GM06990 (cell line): ENCODE measurements around the gene TAF13.

ENCODE experiments used
- DNase-seq: peaks from one replicate; pipeline ENCODE4 v3.0.0-alpha.2; 2011; ENCODE audit not compliant: insufficient read length; ENCODE audit errors: extremely low read depth
- H3K27me3 ChIP-seq: replicated peaks from 2 replicates; pipeline ENCODE4 v1.6.0; 2011; ENCODE audit warnings: low read length; ENCODE audit not compliant: control insufficient read depth, insufficient read depth
- H3K36me3 ChIP-seq: 2 replicates; pipeline ENCODE4 v1.5.1; 2011; ENCODE audit warnings: low read length; ENCODE audit not compliant: control insufficient read depth, insufficient read depth
- H3K4me3 ChIP-seq: replicated peaks from 2 replicates; pipeline ENCODE4 v1.5.1; 2011; ENCODE audit warnings: low read depth, mild to moderate bottlenecking, control low read depth, low read length
- TF ChIP-seq, protein P1 (sequence below): IDR thresholded peaks from 2 replicates; pipeline ENCODE4 v1.5.1; 2011; ENCODE audit warnings: low read length, control low read depth, mild to moderate bottlenecking, inconsistent platforms; ENCODE audit not compliant: insufficient read depth, poor library complexity, severe bottlenecking

The TAF13 gene

DNA sequence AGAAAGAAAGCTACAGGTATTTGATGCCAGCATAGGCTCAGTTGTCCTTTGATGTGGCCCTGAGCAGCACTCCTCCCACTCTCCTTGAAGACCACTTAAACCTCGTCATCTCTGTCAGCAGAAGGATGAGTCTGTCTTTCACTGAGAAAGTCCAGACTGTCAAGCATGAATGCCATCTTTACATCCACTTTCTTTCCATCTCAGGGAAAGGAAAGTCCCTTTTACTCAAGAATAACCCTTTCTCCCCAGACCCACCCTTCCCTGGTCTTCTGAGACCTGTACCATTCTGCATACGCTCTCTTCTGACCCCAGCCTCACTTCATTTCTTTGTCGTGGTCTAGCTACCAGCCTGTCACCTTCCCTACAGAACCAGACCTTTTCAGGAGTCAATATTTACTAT, 34.1 kb upstream of the TAF13 start:
- TF ChIP-seq, protein P1, sequence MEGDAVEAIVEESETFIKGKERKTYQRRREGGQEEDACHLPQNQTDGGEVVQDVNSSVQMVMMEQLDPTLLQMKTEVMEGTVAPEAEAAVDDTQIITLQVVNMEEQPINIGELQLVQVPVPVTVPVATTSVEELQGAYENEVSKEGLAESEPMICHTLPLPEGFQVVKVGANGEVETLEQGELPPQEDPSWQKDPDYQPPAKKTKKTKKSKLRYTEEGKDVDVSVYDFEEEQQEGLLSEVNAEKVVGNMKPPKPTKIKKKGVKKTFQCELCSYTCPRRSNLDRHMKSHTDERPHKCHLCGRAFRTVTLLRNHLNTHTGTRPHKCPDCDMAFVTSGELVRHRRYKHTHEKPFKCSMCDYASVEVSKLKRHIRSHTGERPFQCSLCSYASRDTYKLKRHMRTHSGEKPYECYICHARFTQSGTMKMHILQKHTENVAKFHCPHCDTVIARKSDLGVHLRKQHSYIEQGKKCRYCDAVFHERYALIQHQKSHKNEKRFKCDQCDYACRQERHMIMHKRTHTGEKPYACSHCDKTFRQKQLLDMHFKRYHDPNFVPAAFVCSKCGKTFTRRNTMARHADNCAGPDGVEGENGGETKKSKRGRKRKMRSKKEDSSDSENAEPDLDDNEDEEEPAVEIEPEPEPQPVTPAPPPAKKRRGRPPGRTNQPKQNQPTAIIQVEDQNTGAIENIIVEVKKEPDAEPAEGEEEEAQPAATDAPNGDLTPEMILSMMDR, result no peak
- Histone ChIP-seq H3K4me3 (no peak overlapping the region), H3K27me3 (no peaks in the 10 kb centered on the region; the same call in none of the 2 replicates), H3K36me3 (no peaks in the 10 kb centered on the region)
- no peak for DNase-seq

DNA sequence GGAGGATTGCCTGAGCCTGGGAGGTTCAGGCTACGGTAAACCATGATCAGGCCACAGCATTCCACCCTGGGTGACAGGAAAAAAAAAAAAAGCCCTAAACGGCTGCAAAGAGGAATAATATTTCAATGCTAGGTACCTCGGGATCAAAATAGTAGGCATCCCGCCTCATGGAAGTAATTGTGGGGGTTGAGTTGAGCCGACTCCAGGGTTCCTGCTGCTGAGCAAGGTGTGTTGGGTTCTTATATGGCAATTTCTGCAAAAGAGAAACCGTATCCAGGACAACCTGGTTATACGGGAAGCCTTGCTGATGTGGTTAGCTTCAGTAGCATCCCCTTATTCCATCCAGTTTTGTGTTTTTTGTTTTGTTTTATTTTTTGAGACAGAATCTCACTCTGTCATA, 32.0 kb upstream of the TAF13 start:
- DNase-seq, result no peak
- no peaks in the 10 kb centered on the region; the same call in 1 of the 2 replicates for H3K27me3 ChIP-seq
- TF ChIP-seq, protein P1, result no peak
- H3K4me3 ChIP-seq, result no peak overlapping the region
- H3K36me3 ChIP-seq, result no peaks in the 10 kb centered on the region

DNA sequence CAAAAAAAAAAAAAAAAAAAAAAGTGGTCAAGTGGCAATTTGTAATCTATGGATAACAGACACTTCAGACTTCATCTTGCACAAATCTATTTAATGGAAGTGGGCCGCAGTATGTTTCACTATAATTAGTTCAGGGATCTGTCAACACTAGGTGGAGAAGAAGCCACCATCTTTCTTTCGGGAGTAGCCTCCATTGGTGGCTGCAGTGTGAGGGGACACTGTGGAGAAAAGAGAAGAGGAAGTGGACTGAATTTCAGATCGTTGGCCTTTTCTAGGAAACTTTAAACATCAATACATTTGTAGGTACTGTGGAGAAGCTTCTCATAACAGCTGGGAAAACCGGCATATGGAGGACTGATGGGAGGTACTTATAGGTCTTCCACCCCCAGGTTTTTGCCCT, 30.1 kb upstream of the TAF13 start:
- H3K27me3 ChIP-seq, result no peaks in the 10 kb centered on the region
- H3K36me3 ChIP-seq, result no peaks in the 10 kb centered on the region
- no peak overlapping the region for H3K4me3 ChIP-seq
- DNase-seq, result no peak
- TF ChIP-seq, protein P1, result no peak

DNA sequence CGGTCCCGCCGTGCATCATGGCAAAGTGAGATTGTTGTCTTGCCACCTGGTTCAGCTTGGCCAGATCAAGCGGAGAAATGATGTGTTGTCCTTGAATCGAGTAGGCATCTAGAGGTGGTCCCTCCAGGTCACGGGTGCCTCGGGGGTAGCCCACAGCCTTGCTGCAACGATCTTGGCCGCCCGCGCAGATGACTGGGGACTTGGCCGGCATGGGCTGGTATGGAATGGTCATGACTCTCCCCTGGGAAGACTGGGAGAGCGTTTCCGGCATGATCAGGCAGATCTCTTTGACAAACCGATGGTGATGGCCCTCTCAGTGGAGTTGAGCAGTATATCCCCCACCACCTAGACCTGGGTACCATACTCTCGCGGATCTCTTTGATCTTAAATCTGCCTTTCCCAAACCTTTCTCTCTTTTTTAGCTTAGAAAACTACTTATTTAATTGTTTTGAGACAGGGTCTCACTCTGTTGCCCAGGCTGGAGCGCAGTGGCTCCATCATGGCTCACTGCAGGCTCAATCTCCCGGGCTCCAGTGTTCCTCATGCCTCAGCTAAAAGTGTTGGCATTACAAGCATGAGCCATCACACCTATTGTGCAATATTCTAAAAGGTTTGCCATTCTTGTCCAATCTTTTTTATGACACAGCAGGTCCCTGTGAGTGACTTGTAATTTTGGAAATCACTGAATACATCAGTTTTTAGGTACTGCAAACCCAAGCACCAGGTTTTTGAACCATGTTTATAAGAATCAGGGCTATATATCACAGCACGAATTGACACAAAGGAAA, 28.8 kb upstream of the TAF13 start:
- Histone ChIP-seq H3K36me3 (no peaks in the 10 kb centered on the region), H3K4me3 (no peak overlapping the region), H3K27me3 (no peaks in the 10 kb centered on the region)
- no peak for DNase-seq
- TF ChIP-seq, protein P1, result no peak

DNA sequence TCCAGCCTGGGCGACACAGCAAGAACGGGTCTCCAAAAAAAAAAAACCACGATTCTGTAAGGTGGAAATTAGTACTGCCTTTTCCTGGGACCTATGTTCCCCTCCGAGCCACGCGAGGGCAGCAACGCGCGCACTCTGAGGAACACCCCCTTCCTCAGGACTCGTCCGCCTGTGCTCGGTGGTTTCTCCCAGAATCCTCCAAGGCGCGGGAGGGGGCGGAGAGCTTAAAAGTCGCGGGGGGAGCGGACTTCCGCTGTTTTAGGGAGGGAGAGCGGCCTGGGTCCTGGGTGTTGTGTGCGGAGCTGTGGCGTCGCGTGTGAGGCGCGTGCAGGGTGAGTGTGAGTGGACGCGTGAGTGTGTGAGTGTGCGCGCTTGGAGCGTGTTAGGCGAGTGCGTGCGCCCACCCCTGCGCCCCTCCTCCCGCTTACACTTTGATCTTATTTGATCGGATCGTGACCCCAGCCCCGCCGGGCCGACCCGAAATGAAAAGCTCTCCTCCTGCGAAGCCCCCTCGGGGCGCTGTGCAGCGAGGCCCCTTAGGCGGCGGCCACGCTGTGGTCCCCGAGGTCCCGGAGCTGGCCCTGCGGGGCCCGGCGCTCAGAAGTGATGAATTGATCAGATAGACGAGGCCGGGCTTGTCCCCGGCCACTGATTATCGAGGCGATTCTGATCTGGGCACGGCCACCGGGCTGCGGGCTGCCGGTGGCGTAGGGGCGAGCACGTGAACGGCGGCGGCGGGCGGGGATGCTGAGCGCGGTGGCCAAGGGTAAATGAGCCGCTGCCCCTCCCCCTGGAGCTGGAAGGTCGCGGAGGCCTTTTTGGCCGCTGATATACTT, 24.4 kb upstream of the TAF13 start:
- Histone ChIP-seq H3K27me3 (no peaks in the 10 kb centered on the region), H3K36me3 (no peaks in the 10 kb centered on the region), H3K4me3 (peak overlapping the region; percentile 97)
- TF ChIP-seq, protein P1, result peak; percentile 90
- peak; percentile 95 for DNase-seq
